Measurements from ENCODE around the gene CD8B2.

DNA sequence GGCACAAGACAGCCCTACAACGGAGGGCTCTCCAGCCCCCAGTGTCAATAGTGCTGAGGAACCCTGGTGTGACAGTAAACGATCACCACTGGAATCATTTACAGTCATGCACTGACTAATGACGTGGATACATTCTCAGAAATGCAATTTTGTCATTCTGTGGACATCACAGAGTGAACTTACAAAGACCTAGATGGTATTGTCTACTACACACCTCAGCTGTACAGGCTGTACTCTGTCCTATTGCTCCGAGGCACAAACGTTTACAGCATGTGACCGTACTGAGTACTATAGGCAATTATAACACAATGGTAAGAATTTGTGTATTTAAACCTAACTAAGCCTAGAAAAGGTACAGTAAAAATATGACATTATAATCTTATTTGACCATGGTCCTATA is 67.2 kb downstream of the CD8B2 start:
- TF ChIP-seq, protein P1, sequence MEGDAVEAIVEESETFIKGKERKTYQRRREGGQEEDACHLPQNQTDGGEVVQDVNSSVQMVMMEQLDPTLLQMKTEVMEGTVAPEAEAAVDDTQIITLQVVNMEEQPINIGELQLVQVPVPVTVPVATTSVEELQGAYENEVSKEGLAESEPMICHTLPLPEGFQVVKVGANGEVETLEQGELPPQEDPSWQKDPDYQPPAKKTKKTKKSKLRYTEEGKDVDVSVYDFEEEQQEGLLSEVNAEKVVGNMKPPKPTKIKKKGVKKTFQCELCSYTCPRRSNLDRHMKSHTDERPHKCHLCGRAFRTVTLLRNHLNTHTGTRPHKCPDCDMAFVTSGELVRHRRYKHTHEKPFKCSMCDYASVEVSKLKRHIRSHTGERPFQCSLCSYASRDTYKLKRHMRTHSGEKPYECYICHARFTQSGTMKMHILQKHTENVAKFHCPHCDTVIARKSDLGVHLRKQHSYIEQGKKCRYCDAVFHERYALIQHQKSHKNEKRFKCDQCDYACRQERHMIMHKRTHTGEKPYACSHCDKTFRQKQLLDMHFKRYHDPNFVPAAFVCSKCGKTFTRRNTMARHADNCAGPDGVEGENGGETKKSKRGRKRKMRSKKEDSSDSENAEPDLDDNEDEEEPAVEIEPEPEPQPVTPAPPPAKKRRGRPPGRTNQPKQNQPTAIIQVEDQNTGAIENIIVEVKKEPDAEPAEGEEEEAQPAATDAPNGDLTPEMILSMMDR (IDR thresholded peaks at IDR 0.05), result no peak
- TF ChIP-seq POLR2A (IDR thresholded peaks at IDR 0.05), result no peak
- TF ChIP-seq EP300 (IDR thresholded peaks at IDR 0.05), result no peak

Measured in tibial nerve (tissue), 4 donors.